IPS DF 4.7 (cell line): ENCODE data around the gene PPFIBP1.
A peak's percentile ranks its signal among the peaks of the same experiment; 100 is the strongest.
"Not testable (repeated sequence)": the region's sequence is repeated elsewhere in the genome, so short reads cannot be mapped to it uniquely, and the experiment has no call there.

Experiments
- DNase-seq: peaks from one replicate; pipeline ENCODE4 v3.0.0-alpha.2; 2013; ENCODE audit warnings: low spot score; ENCODE audit errors: extremely low read depth

Gene PPFIBP1

DNA sequence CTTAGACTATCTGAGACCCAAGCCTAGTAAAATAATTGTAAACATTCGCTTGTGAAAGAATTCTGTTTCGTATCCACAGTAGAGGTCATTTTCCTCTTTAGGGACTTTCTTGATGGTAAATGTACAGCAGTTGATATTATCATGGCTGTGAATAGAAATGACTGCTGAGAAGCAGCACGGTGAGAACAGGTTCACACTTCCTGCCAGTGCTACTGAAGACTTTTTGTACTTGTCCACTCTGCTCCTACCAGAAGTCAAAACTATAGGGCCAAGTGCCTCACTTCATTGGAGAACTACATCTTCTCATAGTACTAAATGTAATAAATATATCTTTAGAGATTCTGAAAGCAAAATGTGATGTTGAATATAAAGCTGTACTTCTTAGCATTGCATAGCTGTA, 131.5 kb downstream of the PPFIBP1 start:
- DNase-seq: not testable (repeated sequence)

- DNase-seq: no peak
These were observed 133.3 kb downstream of the PPFIBP1 start for GRCh38 chr12:27657296-27657695.

DNA sequence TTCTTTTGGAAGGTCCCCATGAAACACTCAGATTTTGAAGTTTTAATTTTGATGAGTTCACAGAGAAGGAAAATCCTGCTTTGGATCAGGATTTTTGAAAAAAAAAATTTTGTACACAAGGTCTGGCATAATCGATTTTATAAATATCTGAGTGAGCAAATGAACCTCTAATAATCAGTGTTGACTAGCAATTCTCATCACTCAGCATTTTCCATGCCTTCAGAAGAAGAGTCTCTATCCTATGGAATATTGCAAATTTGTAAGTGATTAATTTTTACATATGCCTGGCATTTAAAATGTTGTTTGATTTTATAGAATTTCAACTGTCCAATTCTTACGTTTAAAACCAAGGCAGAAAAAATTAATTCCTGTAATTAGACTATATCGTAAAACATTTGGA, 141.7 kb downstream of the PPFIBP1 start:
- no peak for DNase-seq

GRCh38 chr12:27666510-27666909, 142.5 kb downstream of the PPFIBP1 start:
- DNase-seq: no peak

DNA sequence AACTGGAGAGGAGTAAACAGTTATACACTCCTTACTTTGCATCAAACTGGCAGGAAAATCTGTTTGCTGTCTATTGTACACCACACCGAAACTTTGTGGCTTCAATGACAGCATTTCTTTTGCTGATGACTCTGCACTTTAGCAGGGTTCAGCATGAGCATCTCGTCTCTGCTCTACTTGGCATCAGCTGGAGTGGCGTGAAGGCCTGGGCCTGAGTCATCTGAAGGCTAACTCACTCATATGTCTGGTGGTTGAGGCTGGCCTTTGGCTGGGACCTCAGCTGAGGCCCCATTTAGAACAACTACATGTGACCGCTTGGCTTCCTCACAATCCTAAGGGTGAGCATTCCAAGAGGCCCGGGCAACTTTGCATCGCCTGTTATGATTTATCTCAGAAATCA, 143.5 kb downstream of the PPFIBP1 start:
- DNase-seq: no peak

- DNase-seq: no peak
These were observed 148.0 kb downstream of the PPFIBP1 start for GRCh38 chr12:27672051-27672450.

DNA sequence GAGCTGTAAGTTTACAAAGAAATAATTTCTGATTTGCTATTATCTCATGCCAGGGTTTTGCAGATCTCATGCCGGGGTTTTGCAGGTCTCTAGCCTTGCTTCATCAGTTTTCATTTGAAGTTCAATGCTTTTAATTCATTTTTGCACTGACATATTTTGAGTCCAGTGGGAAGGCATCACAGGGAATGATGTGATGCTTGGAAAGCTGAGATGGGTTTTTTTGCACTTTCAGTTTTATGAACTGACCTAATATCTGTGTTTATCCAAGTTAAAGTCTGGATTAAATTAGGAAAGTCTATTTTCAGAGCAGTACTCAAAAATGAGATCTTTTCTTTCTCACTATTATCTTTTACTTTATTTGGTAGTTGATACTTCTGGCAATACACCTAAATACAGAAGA, 148.6 kb downstream of the PPFIBP1 start:
- DNase-seq: no peak

DNA sequence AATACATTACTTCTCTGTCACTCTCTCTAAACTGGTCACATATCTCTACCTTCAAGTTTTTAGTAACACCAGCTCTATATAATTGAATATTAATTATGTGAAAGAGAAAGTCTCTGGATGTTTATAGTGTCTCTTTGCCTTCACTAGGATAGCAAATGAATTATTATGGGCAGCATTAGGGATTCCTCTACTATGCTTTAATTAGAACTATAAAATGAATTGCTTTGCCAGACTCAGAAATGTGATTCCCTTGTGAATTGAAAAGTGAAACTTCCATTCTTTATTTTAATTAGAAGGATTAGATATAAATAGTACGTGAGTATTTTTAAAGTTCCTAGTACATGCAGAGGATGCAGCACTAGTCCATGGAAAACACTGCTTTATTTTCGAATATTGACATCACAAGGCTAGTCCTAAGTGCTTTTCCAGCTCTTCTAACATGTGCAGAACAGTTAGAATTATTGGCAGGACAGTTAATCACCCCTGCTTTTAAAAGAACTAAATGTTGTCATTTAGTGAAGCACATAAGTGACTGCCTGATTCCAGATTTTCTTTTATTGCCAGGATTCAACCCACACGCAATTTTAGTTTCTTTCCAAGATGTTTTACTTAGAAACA, 149.2 kb downstream of the PPFIBP1 start:
- no peak for DNase-seq

- no peak for DNase-seq
These were observed 151.0 kb downstream of the PPFIBP1 start for GRCh38 chr12:27674989-27675388.

DNA sequence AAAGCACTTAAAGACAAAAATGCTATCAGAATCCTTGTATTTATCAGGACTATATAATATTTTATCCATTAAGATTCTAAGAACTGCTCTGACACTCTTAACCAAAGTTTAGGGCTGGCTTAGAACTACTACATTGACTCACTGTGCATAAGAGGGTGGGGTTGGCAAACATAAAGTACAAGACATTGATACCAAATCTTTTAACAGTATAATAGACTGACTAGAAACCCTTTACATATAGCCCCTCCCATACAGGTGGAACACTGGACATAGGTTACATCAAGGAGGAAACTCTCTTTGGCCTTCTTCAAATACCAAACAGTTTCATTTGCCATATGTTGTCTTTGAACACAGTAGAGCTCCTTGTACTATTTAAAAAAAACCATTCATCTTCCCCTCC, 156.6 kb downstream of the PPFIBP1 start:
- DNase-seq: no peak

GRCh38 chr12:27682534-27682933, 158.5 kb downstream of the PPFIBP1 start:
- DNase-seq: no peak

DNA sequence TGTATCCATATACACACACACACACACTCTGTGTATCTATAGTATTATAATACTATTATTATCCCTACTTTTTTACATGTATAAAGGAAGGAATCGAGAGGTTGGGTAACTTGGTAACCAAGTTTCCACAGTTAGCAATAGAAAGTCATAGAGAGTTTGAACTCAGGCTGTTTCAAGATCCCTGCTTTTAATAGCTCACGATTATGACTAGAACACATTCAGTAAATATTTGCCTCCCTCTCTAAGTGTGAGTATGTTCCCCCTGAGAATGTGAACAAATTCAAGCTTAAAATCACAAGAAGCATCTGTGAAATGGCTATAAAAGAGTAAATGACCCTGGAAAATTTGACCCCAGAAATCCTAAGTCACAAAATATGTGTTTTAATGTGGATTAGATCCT, 161.3 kb downstream of the PPFIBP1 start:
- no peak for DNase-seq

- no peak for DNase-seq
These were observed 162.1 kb downstream of the PPFIBP1 start for GRCh38 chr12:27686147-27686546.

DNA sequence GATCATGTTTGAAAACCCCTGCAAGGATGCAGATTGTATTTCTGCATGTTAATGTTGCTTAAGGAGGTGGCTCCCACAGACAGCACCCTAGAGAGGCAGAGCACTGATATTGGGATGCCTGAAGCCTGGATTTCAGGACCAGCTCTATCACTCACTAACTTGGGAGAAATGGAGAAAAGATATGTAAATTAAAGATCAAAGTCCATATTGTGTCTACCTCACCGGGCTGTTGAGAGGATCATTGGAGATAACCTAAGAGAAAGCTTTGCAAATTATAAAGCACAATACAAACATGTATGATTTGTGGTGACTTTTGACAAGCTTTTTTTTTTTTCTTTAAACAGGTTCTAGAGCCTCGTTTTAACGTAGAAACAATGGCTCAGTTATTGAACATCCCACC, 164.7 kb downstream of the PPFIBP1 start:
- DNase-seq: no peak

- no peak for DNase-seq
These were observed 165.7 kb downstream of the PPFIBP1 start for GRCh38 chr12:27689558-27690180.

DNA sequence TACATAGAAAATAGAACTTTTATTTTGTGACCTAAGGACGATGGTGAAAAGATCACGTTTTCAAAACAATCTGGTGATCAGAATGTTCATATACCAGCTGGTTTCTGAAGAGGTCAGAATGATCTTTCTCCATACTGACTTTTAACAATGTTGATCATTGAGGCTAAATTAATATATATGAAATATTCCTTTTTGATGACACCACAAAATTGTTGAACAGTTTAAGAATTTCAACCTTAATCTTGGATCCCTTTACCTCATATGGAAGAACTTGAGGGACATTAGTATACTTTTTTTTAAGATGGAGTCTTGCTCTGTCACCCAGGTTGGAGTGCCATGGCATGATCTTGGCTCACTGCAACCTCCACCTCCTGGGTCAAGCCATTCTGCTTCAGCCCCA, 169.4 kb downstream of the PPFIBP1 start:
- no peak for DNase-seq

DNA sequence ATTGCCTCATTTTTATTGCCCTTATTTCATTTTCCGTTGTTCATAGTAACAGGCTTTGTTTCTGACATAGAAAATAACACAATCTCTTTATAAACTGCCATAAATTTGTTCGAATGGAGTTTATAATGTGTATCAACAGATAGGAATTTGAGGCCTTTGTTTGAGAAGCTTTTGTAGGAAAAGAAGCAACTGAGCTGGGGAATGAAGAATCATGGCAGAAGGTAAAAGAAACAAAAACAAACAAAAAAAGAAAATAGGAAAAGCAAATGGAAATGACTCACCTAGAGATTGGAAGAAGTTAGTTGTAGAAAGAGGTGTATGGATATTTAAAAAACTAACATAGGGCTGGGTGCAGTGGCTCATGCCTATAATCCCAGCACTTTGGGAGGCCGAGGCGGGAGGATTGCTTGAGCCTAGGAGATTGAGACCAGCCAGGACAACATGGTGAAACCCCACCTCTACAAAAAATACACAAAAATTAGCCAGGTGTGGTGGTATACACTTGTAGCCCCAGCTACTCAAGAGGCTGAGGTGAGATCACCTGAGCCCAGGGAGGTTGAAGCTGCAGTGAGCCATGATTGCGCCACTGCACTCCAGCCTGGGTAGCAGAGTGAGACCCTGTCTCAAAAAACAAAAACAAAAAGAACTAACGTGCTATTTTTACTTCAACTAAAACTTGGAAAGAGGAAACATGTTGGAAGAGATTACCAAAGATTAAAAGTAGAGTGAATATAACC, 171.7 kb downstream of the PPFIBP1 start:
- no peak for DNase-seq

GRCh38 chr12:27696293-27696652, 172.3 kb downstream of the PPFIBP1 start, which contains the start of gene REP15:
TSS of gene REP15 (plus strand) at chr12:27696447. CDS start at chr12:27696563, 116 bp downstream.
- no peak for DNase-seq

GRCh38 chr12:27696864-27697564, 173.0 kb downstream of the PPFIBP1 start:
- no peak for DNase-seq

DNA sequence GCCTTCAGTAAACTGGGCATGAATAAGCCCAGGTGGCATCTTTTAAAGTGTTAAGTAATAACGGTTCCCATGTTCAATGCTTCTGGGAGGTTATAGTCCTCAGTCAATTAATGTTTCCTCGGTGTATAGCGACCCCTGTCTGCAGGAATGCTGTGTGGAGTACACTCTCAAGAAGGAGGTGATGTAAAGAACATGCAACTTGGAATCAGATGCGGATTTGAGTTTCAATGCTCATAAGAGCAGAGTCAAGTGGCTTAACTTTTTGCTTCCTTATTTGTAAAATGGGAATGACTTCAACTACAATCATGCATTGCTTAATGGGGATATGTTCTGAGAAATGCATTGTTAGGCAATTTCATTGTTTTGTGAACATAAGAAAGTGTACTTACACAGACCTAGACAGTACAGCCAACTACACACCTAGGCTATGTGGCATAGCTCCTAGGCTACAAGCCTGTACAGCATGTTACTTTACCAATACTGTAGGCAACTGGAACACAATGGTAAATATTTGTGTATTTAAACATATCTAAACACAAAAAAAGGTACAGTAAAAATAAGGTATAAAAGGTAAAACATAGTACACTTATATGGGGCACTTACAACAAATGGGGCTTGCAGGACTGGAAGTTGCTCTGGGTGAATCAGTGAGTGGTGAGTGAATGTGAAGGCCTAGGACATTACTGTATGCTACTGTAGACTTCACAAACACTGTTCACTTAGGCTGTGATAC, 179.9 kb downstream of the PPFIBP1 start:
- peak; percentile 80 for DNase-seq

DNA sequence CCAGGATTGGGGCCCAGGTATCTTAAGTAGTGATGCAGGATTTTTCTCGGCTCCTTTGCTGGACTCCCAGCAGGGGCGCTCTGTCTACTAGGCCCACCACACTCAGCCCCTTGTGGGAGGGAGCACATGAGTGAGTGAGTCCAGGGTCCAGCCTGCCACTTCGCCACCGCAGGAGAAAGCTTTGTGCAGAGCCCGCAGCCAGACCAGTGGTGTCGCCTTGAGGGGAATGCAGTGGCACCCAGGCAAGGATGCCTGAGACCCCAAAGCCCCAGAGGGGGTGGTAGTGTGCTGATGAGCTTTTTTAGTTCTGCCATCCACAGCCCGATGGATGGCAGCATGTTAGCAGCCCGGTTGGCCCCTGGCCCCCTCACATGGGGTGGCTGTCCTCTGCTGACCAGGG, 181.3 kb downstream of the PPFIBP1 start:
- DNase-seq: no peak
